MM.1S (cell line): ENCODE measurements around the gene KIRREL3.

Source experiments
- CTCF ChIP-seq: fragments of 300-600 bp; sonication (generic); IDR thresholded peaks from 2 replicates; pipeline ENCODE4 v1.5.1; 2016; ENCODE audit warnings: antibody characterized with exemption, low read length, mixed read lengths
- EZH2 ChIP-seq: fragments of 300-600 bp; sonication (generic); optimal IDR thresholded peaks from 2 replicates; pipeline ENCODE3; 2017; ENCODE audit warnings: low read depth, mild to moderate bottlenecking, antibody characterized with exemption, low read length, mixed read lengths

- TF ChIP-seq CTCF (no peak), EZH2 (no peak)
These were observed 5.7 kb upstream of the KIRREL3 start for GRCh38 chr11:127006311-127006710.
